IMR-90 (cell line): Measurements from ENCODE around the gene MFNG. TPM values are rescaled to one million over a fixed set of nuclear protein-coding genes. Genes with fewer than 3 reads are reported as not detected.

ENCODE experiments used
- ATAC-seq: fragments of 200-7000 bp; cut with Tn5 transposase; 2 replicates; pipeline ENCODE4 v1.9.1; 2020; ENCODE audit warnings: low read depth, mild to moderate bottlenecking, moderate library complexity
- BruUV-seq: library from RNA; stranded (reverse); fragments of 400-500 nt; replicated peaks from 2 replicates; lab custom pipeline; 2021; lab: Mats Ljungman, UMichigan
- CTCF ChIA-PET: fragments of 300-600 bp; formaldehyde crosslinking; extraction: SDS; loops from one replicate; lab custom pipeline; 2021; ENCODE audit warnings: antibody characterized with exemption; lab: Yijun Ruan, JAX
- POLR2A ChIA-PET: fragments of 300-600 bp; sonication (Branson Sonifier 250); formaldehyde crosslinking; loops from one replicate; lab custom pipeline; 2022; ENCODE audit warnings: antibody characterized with exemption; ENCODE audit not compliant: unreplicated experiment; lab: Charles Lee
- DNase-seq: peaks from one replicate; pipeline ENCODE4 v3.0.0; 2013
- H2AFZ ChIP-seq: replicated peaks from 2 replicates; pipeline ENCODE3; 2013; ENCODE audit warnings: low read length, mild to moderate bottlenecking; ENCODE audit not compliant: poor library complexity
- H2AK5ac ChIP-seq: 2 replicates; pipeline ENCODE4 v1.6.1; 2013; ENCODE audit warnings: low read depth, low read length, inconsistent platforms
- H2AK9ac ChIP-seq: replicated peaks from 2 replicates; pipeline ENCODE3; 2013; ENCODE audit warnings: mild to moderate bottlenecking, low read depth, low read length, moderate library complexity; ENCODE audit not compliant: poor library complexity
- H2BK120ac ChIP-seq: 2 replicates; pipeline ENCODE4 v1.6.1; 2013; ENCODE audit warnings: low read depth, low read length, inconsistent platforms
- H2BK15ac ChIP-seq: 3 replicates; pipeline ENCODE4 v1.6.1; 2013; ENCODE audit warnings: low read depth, low read length, inconsistent platforms
- H2BK20ac ChIP-seq: 2 replicates; pipeline ENCODE4 v1.6.1; 2013; ENCODE audit warnings: low read depth, mild to moderate bottlenecking, inconsistent platforms, low read length, moderate library complexity
- H2BK5ac ChIP-seq: 2 replicates; pipeline ENCODE4 v1.6.1; 2013; ENCODE audit warnings: mild to moderate bottlenecking, low read depth, low read length, inconsistent platforms; ENCODE audit not compliant: poor library complexity, severe bottlenecking
- H3K14ac ChIP-seq: replicated peaks from 2 replicates; pipeline ENCODE4 v1.6.1; 2013; ENCODE audit warnings: low read depth, low read length, inconsistent platforms
- H3K18ac ChIP-seq: 2 replicates; pipeline ENCODE4 v1.6.1; 2013; ENCODE audit warnings: low read depth, low read length, control low read depth
- H3K23ac ChIP-seq: 2 replicates; pipeline ENCODE4 v1.6.1; 2013; ENCODE audit warnings: low read depth, low read length, inconsistent platforms
- H3K27ac ChIP-seq: 2 replicates; pipeline ENCODE4 v1.5.1; 2013; ENCODE audit warnings: mild to moderate bottlenecking, control low read depth, low read length; ENCODE audit not compliant: insufficient read depth
- H3K27me3 ChIP-seq: 2 replicates; pipeline ENCODE4 v1.6.1; 2013; ENCODE audit warnings: low read length; ENCODE audit not compliant: control insufficient read depth, insufficient read depth
- H3K36me3 ChIP-seq: 2 replicates; pipeline ENCODE4 v1.6.1; 2013; ENCODE audit warnings: low read length, mixed read lengths; ENCODE audit not compliant: control insufficient read depth, insufficient read depth
- H3K4ac ChIP-seq: 2 replicates; pipeline ENCODE4 v1.6.1; 2013; ENCODE audit warnings: low read depth, low read length, inconsistent platforms
- H3K4me1 ChIP-seq: 2 replicates; pipeline ENCODE4 v1.6.1; 2013; ENCODE audit warnings: low read length, mixed read lengths; ENCODE audit not compliant: control insufficient read depth, insufficient read depth
- H3K4me2 ChIP-seq: 2 replicates; pipeline ENCODE4 v1.6.1; 2013; ENCODE audit warnings: low read depth, mild to moderate bottlenecking, control low read depth, low read length, moderate library complexity
- H3K4me3 ChIP-seq: 2 replicates; pipeline ENCODE4 v1.5.1; 2013; ENCODE audit warnings: low read depth, mild to moderate bottlenecking, control low read depth, low read length, moderate library complexity; ENCODE audit not compliant: insufficient read depth
- H3K56ac ChIP-seq: 2 replicates; pipeline ENCODE4 v1.6.1; 2013; ENCODE audit warnings: low read length, inconsistent platforms; ENCODE audit not compliant: insufficient read depth; ENCODE audit errors: extremely low read depth
- H3K79me1 ChIP-seq, 2 experiments: 2 replicates each; pipeline ENCODE4 v1.6.1; 2013; ENCODE audit warnings: low read length in 2 of 2, inconsistent platforms in 1 of 2, low read depth in 1 of 2
- H3K9ac ChIP-seq: 2 replicates; pipeline ENCODE4 v1.6.1; 2013; ENCODE audit warnings: low read depth, low read length, control low read depth
- H3K9me1 ChIP-seq: 2 replicates; pipeline ENCODE4 v1.6.1; 2013; ENCODE audit warnings: low read length, inconsistent platforms; ENCODE audit not compliant: insufficient read depth
- H3K9me3 ChIP-seq: 2 replicates; pipeline ENCODE4 v1.6.1; 2013; ENCODE audit warnings: low read length; ENCODE audit not compliant: control insufficient read depth, insufficient read depth
- H4K20me1 ChIP-seq: 2 replicates; pipeline ENCODE4 v1.6.1; 2013; ENCODE audit warnings: low read length, inconsistent platforms; ENCODE audit not compliant: insufficient read depth
- H4K5ac ChIP-seq: 2 replicates; pipeline ENCODE4 v1.6.1; 2013; ENCODE audit warnings: mild to moderate bottlenecking, low read depth, low read length, control low read depth
- H4K8ac ChIP-seq, 2 experiments: 2 replicates each; pipeline ENCODE4 v1.6.1; 2013; ENCODE audit warnings: low read depth in 2 of 2, low read length in 2 of 2, control low read depth in 1 of 2, inconsistent platforms in 1 of 2
- H4K91ac ChIP-seq: 2 replicates; pipeline ENCODE4 v1.6.1; 2013; ENCODE audit warnings: low read depth, low read length, inconsistent platforms; ENCODE audit not compliant: insufficient read depth
- BHLHE40 ChIP-seq: fragments of 150-350 bp; IDR thresholded peaks from 2 replicates; pipeline ENCODE4 v1.6.1; 2016; ENCODE audit warnings: mild to moderate bottlenecking, low read depth, low read length
- CEBPB ChIP-seq: IDR thresholded peaks from 2 replicates; pipeline ENCODE4 v1.6.1; 2012; ENCODE audit warnings: low read depth, low read length, improper control_type of control experiment
- CHD1 ChIP-seq: IDR thresholded peaks from 2 replicates; pipeline ENCODE4 v1.6.1; 2012; ENCODE audit warnings: low read depth, low read length, improper control_type of control experiment
- FOS ChIP-seq: fragments of 150-350 bp; IDR thresholded peaks from 2 replicates; pipeline ENCODE4 v1.6.1; 2016; ENCODE audit warnings: low read depth, low read length
- MAZ ChIP-seq: IDR thresholded peaks from 2 replicates; pipeline ENCODE4 v1.6.1; 2012; ENCODE audit warnings: low read depth, mild to moderate bottlenecking, low read length, improper control_type of control experiment, moderate library complexity, borderline replicate concordance
- RAD21 ChIP-seq: IDR thresholded peaks from 2 replicates; pipeline ENCODE4 v1.6.1; 2012; ENCODE audit warnings: low read length, improper control_type of control experiment
- RCOR1 ChIP-seq: IDR thresholded peaks from 2 replicates; pipeline ENCODE4 v1.6.1; 2012; ENCODE audit warnings: mild to moderate bottlenecking, low read length, improper control_type of control experiment; ENCODE audit not compliant: insufficient replicate concordance
- RFX5 ChIP-seq: IDR thresholded peaks from 2 replicates; pipeline ENCODE4 v1.8.0; 2012; ENCODE audit warnings: low read depth, mild to moderate bottlenecking, low read length, moderate library complexity
- WGBS, 2 experiments: methylation state at CpG; one replicate each; pipeline versions ENCODE4 v1.1.5 to v1.1.7; 2013; ENCODE audit warnings: missing lambda C conversion rate in 2 of 2; ENCODE audit not compliant: insufficient read length in 1 of 2; ENCODE audit errors: extremely low coverage in 2 of 2; 5-methylcytosine and 5-hydroxymethylcytosine counted together
- dilution Hi-C: fragments of 300-500 bp; cut with HindIII; formaldehyde crosslinking; loops from one replicate; pipeline ENCODE4 v1.14.3; 2018; ENCODE audit warnings: low sequenced_read_pairs; ENCODE audit not compliant: unreplicated experiment
- in situ Hi-C: fragments of 300-500 bp; cut with MboI; formaldehyde crosslinking; loops from 3 replicates; pipeline ENCODE4 v1.14.3; 2019; ENCODE audit warnings: low sequenced_read_pairs, inconsistent platforms, mixed read lengths
- intact Hi-C: fragments of 100-400 bp; cut with micrococcal nuclease; formaldehyde crosslinking; loops from 2 replicates; pipeline ENCODE4 v1.10.0; 2022
- polyA plus RNA-seq, 3 experiments: library from polyadenylated mRNA; depleted of rRNA; stranded (reverse); fragments of >200 nt; gene quantifications; 2 replicates each; pipeline ENCODE4 v1.2.3, GENCODE V29; 2012; ENCODE audit warnings: low replicate concordance in 1 of 3
- total RNA-seq: library from RNA; depleted of rRNA; stranded (reverse); fragments of >200 nt; gene quantifications from 2 replicates; pipeline ENCODE4 v1.2.3, GENCODE V29; 2012
- TF ChIP-seq, protein P1 (sequence below): conservative IDR thresholded peaks from 2 replicates; pipeline ENCODE4 v1.5.1; 2012; ENCODE audit warnings: mild to moderate bottlenecking, low read depth, low read length, improper control_type of control experiment
- TF ChIP-seq, protein P2 (sequence below): fragments of 150-350 bp; IDR thresholded peaks from 2 replicates; pipeline ENCODE4 v1.6.1; 2016; ENCODE audit warnings: low read depth, mild to moderate bottlenecking, low read length, moderate library complexity, borderline replicate concordance
- TF ChIP-seq, protein P3 (sequence below): fragments of 150-350 bp; IDR thresholded peaks from 2 replicates; pipeline ENCODE4 v1.6.1; 2017; ENCODE audit warnings: mild to moderate bottlenecking, antibody characterized with exemption, low read length, low read depth

Gene MFNG
- total and polyA plus RNA-seq, 2 of the 4 experiments (the other 2 are of a cell fraction): 0.15 TPM; not detected in 1

DNA sequence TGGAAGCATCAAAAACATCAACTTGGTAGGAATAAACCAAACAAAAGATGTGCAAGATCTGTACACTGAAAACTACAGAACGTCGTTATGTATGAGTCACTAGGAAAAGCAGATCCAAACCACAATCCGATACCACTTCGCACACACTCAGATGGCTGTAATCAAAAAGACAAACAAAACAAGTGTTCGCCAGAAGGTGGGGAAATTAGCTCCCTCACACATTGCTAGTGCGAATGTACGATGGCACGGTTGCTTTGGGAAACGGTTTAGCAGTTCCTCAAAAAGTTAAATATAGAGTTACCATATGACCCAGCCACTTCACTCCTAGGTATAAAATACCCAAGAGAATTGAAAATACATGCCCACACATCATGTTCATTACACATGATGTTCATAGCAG lies 47.8 kb upstream of the MFNG start:
- no TSS peak for BruUV-seq
- no peak overlapping the region for H3K56ac ChIP-seq
- H3K18ac ChIP-seq: no peak overlapping the region
- H3K9me3 ChIP-seq: no peaks in the 10 kb centered on the region
- no peak overlapping the region for H2BK15ac ChIP-seq
- no peaks in the 10 kb centered on the region for H3K9me1 ChIP-seq
- intact Hi-C loops: no loop called here
- no peak overlapping the region for H2AK5ac ChIP-seq
- H3K27me3 ChIP-seq: no peaks in the 10 kb centered on the region
- H3K27ac ChIP-seq: no peak overlapping the region
- peak; percentile 88 for DNase-seq
- H3K23ac ChIP-seq: no peak overlapping the region
- no peak overlapping the region for H4K5ac ChIP-seq
- in situ Hi-C loops: no loop called here
- POLR2A ChIA-PET: interaction anchor here (0.6 kb wide), 1 partner anchor 28 kb away, joined by 5 read pairs; no protein-coding TSS in a partner anchor
- no peaks in the 10 kb centered on the region for H3K36me3 ChIP-seq
- H3K79me1 ChIP-seq: no peaks in the 10 kb centered on the region
- dilution Hi-C loops: no loop called here
- ATAC-seq: peak; percentile 71
- no peak overlapping the region for H2AK9ac ChIP-seq
- peaks cover 6% of the 10 kb centered on the region for H3K4me1 ChIP-seq
- H3K9ac ChIP-seq: no peak overlapping the region
- no peak overlapping the region for H2BK120ac ChIP-seq
- no peak overlapping the region for H2AFZ ChIP-seq
- H3K4me2 ChIP-seq: peak overlapping the region; percentile 50; the same call in 1 of the 2 replicates
- H3K14ac ChIP-seq: no peak overlapping the region
- no peak overlapping the region for H4K8ac ChIP-seq
- H4K20me1 ChIP-seq: peaks cover 3% of the 10 kb centered on the region; the same call in 1 of the 2 replicates
- no peak overlapping the region for H3K4ac ChIP-seq
- CTCF ChIA-PET: interaction anchor here (1.7 kb wide), 1 partner anchor 28 kb away, joined by 4 read pairs; no protein-coding TSS in a partner anchor
- WGBS, 2 experiments: no CpG with 5 or more reads among the region's 9 CpGs
- H2BK5ac ChIP-seq: no peak overlapping the region
- no peak overlapping the region for H4K91ac ChIP-seq
- TF ChIP-seq RCOR1 (peak; percentile 42), RAD21 (no peak), CHD1 (no peak), MAZ (no peak), BHLHE40 (peak; percentile 80), RFX5 (no peak), FOS (peak; percentile 75), CEBPB (peak; percentile 64)
- TF ChIP-seq, protein P1, sequence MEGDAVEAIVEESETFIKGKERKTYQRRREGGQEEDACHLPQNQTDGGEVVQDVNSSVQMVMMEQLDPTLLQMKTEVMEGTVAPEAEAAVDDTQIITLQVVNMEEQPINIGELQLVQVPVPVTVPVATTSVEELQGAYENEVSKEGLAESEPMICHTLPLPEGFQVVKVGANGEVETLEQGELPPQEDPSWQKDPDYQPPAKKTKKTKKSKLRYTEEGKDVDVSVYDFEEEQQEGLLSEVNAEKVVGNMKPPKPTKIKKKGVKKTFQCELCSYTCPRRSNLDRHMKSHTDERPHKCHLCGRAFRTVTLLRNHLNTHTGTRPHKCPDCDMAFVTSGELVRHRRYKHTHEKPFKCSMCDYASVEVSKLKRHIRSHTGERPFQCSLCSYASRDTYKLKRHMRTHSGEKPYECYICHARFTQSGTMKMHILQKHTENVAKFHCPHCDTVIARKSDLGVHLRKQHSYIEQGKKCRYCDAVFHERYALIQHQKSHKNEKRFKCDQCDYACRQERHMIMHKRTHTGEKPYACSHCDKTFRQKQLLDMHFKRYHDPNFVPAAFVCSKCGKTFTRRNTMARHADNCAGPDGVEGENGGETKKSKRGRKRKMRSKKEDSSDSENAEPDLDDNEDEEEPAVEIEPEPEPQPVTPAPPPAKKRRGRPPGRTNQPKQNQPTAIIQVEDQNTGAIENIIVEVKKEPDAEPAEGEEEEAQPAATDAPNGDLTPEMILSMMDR: no peak
- TF ChIP-seq, protein P2, sequence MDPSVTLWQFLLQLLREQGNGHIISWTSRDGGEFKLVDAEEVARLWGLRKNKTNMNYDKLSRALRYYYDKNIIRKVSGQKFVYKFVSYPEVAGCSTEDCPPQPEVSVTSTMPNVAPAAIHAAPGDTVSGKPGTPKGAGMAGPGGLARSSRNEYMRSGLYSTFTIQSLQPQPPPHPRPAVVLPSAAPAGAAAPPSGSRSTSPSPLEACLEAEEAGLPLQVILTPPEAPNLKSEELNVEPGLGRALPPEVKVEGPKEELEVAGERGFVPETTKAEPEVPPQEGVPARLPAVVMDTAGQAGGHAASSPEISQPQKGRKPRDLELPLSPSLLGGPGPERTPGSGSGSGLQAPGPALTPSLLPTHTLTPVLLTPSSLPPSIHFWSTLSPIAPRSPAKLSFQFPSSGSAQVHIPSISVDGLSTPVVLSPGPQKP: no peak
- TF ChIP-seq, protein P3, sequence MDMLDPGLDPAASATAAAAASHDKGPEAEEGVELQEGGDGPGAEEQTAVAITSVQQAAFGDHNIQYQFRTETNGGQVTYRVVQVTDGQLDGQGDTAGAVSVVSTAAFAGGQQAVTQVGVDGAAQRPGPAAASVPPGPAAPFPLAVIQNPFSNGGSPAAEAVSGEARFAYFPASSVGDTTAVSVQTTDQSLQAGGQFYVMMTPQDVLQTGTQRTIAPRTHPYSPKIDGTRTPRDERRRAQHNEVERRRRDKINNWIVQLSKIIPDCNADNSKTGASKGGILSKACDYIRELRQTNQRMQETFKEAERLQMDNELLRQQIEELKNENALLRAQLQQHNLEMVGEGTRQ: no peak
- no peak overlapping the region for H2BK20ac ChIP-seq
- H3K4me3 ChIP-seq: no peak overlapping the region
